ENCODE data around the gene KLHL30.
"Not testable (repeated sequence)": the region's sequence is repeated elsewhere in the genome, so short reads cannot be mapped to it uniquely, and the experiment has no call there.

Gene KLHL30

DNA sequence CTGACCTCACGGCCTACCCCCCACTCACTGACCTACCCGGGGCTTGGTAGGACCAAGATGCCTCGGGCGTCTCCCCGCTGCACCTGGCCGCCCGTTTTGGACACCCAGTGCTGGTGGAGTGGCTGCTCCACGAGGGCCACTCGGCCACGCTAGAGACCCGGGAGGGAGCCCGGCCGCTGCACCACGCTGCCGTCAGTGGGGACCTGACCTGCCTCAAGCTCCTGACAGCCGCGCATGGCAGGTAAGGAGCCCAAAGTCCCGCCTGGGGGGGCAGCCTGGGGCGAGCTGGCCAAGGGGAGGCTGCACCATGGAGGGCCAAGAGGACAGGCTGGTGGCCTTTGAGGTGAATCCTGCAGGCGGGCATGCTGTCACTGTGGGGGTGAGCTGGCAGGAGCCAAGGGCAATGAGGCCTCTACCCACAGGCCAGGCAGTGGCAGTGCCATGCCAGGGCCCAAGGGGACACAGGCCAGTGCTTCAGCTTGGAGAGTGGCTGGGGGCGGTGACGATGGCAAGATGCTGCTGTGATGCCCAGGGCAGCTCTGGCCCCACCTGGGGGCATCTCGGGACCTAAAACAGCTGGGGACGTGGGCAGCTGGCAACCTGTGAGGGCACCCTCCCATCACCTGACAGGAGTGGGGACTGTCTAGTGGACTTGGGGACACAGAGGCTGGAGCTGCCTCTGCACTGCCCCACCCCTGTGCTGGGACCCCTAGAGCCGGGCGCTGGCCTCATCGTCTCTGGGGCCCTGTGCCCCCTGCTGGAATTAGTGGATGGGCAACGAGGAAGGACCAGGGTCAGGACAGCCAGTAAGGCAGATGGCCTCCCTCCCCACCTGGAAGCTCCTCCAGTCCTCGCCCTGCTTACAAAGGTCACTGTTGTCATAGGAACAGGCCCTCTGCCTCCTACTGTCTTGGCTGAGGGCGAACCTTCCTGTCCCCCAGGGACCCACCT, 36.3 kb upstream of the KLHL30 start:
- in situ Hi-C loops (cut with HindIII; ENCODE audit: low sequenced_read_pairs): no loop called here

DNA sequence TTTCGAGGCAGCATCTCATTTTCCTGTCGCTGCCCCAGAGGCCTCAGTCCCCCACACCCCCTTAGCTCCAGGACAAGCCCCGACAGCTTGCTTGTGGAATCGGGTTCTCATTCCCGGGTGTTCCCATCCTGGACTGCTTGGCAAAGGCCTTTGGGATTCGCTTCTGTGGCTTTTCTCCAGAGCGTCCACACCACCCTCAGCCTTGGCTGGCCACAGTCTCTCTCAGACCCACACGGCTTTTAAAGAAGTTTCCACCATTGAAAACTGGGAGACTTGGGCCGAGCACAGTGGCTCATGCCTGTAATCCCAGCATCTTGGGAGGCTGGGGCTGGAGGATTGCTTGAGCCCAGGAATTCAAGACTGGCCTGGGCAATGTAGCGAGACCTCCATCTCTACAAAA, 35.6 kb upstream of the KLHL30 start:
- in situ Hi-C loops (cut with HindIII; ENCODE audit: low sequenced_read_pairs): no loop called here

- in situ Hi-C loops (cut with HindIII; ENCODE audit: low sequenced_read_pairs): no loop called here
These were observed 34.8 kb upstream of the KLHL30 start for GRCh38 chr2:238103465-238104225.

DNA sequence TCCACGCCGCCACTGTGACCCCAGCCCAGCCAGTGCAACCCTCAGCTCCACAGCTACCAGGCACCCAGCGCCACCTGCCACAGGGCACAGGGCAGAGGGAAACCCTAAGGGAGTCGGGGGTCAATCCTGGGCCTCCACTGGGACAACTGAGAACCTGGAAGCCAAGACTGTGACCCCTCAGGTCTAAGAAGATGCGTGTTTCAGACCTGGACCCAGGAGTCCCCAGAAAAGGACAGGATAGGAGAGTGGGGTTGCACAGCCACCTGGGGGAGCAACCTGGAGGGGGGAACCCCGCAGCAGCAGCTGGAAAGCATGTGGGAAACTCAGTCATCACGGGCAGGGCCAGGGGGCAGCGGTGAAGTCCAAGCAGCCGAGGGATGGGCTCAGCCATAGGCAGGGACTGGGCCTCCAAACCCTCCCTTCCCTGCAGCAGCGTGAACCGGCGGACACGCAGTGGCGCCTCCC, 34.2 kb upstream of the KLHL30 start:
- in situ Hi-C loops (cut with HindIII; ENCODE audit: low sequenced_read_pairs): no loop called here

- in situ Hi-C loops (cut with HindIII; ENCODE audit: low sequenced_read_pairs): no loop called here
These were observed 33.6 kb upstream of the KLHL30 start for GRCh38 chr2:238104691-238105371.

- in situ Hi-C loops (cut with HindIII; ENCODE audit: low sequenced_read_pairs): no loop called here
These were observed 32.7 kb upstream of the KLHL30 start for GRCh38 chr2:238105506-238106338.

DNA sequence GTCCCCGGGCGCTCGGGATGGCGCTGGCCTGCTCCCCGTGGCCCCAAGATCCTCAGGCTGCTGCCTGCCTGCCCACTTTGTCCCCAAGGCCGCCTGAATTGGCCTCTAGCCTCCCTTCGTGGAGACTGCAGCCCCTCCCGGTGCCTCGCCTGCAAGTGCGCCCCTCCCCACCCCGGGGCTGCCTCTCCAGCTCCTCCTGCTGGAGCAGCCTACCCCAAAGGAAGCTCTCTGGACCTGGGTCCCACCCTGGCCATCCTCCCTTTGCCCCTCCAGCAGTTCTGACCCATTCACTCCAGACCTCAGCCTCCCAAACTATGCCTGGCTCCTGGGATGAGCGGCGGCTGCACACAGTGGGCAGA, 32.1 kb upstream of the KLHL30 start:
- in situ Hi-C loops (cut with HindIII; ENCODE audit: low sequenced_read_pairs): no loop called here

GRCh38 chr2:238106698-238107524, 31.6 kb upstream of the KLHL30 start:
- in situ Hi-C loops (cut with HindIII; ENCODE audit: low sequenced_read_pairs): no loop called here

GRCh38 chr2:238107525-238108422, 30.7 kb upstream of the KLHL30 start:
- in situ Hi-C loops (cut with HindIII; ENCODE audit: low sequenced_read_pairs): no loop called here

- in situ Hi-C loops (cut with HindIII; ENCODE audit: low sequenced_read_pairs): no loop called here
These were observed 29.9 kb upstream of the KLHL30 start for GRCh38 chr2:238108423-238109183.

DNA sequence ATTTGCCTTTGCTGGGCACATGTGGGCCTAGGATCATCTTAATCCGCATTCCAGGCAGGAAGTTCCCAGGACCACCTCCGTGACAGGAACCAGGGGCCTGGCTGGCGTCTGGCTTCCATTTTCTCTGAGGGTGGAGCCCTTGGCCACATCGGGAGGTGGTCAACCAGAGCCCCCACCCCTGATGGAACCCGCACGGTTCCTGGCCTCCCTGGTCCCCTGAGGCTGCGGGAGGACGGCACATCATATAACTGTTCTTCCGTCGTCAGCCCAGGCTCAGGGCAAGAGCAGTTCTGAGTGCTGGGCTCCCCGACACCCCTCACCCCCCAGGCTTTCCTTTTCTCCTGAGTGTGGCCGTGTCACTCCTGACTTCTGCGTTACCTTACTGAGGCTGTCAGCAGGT, 24.9 kb upstream of the KLHL30 start:
- in situ Hi-C loops (cut with HindIII; ENCODE audit: low sequenced_read_pairs): no loop called here

DNA sequence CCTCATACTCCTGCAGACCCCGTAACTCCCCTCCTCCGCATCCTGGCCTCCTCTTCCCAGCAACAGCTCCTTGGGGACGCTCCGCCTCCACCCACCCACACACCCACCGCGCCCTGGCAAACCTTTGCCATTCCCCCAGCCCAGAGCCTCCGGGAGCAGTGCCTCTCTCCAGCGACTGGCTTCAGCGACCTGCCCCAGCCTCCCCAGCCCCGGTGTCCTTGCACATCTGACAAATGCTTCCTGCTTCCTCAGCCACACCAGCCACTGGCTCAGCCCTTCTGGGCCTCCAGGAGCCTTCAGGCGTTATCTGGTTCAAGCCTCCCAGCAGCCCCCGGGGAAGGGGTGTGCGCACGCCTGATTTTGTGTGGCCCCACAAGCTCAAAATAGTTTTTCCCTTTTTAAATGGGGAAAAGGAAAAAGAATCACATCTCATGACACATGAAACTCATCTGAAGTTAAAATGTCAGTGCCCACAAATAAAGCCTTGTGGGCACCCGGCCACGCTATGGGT, 24.1 kb upstream of the KLHL30 start:
- in situ Hi-C loops (cut with HindIII; ENCODE audit: low sequenced_read_pairs): no loop called here

DNA sequence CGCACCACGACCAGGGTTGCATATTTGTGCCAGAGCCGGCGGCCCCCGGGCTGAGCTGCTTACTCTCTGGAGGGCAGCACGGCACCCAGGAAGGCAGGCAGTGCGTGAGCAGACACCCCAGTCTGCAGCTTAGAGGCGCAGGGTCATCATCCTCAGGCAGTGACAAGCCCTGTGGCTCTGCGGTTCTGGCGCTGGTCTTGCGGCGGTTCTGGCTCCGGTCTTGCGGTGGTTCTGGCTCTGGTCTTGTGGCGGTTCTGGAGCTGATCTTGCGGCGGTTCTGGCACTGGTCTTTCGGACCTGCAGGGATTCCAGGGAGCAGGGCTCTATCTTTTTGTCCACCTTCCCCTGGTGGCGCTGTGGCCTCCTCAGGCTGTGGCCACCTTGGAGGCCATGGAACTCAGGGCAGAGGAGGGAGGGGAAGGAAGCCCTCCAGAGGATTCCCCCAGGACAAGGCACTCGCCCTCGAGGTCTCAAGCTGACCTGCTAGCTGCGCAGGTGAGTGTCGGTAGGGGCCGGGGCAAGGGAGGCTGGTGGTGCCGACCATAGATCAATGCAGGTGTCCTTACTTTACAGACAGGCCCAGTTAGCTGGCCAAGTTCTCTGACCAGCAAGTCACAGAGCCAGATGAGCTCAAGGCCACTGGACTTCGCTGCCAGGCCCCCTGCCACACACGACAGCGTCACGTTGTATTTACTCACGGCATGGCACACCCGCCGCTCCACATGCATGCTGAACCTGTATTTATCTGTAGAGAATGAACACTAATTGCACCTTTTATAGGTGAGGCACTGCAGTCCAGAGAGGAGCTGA, 23.4 kb upstream of the KLHL30 start:
- in situ Hi-C loops (cut with HindIII; ENCODE audit: low sequenced_read_pairs): no loop called here

- in situ Hi-C loops (cut with HindIII; ENCODE audit: low sequenced_read_pairs): not testable (repeated sequence)
These were observed 22.8 kb upstream of the KLHL30 start for GRCh38 chr2:238115709-238116108.

- in situ Hi-C loops (cut with HindIII; ENCODE audit: low sequenced_read_pairs): no loop called here
These were observed 21.9 kb upstream of the KLHL30 start for GRCh38 chr2:238116298-238117198.
